ENCODE measurements around the gene UBE3D. TPM values are rescaled to one million over a fixed set of nuclear protein-coding genes. Genes with fewer than 3 reads are reported as not detected.

UBE3D gene
- total RNA-seq, 1 donor from 2014 or later, result 4.4 TPM

- Histone ChIP-seq H3K4me3 (no peak overlapping the region), H3K27me3 (no peaks in the 10 kb centered on the region), H3K4me1 (no peaks in the 10 kb centered on the region), H3K27ac (no peak overlapping the region), H3K36me3 (no peaks in the 10 kb centered on the region), H3K9me3 (no peaks in the 10 kb centered on the region)
- DNase-seq (no peak), ATAC-seq (no peak)
- intact Hi-C loops (cut with DNase I), result no loop called here
- no peak for TF ChIP-seq CTCF (IDR thresholded peaks at IDR 0.05)
Observed at GRCh38 chr6:82958551-82958950, 107.1 kb downstream of the UBE3D start.

GRCh38 chr6:82957868-82958245 lies 107.8 kb downstream of the UBE3D start:
- no peak for TF ChIP-seq CTCF (IDR thresholded peaks at IDR 0.05)
- intact Hi-C loops (cut with DNase I), result no loop called here
- Histone ChIP-seq H3K27ac (no peak overlapping the region), H3K27me3 (no peaks in the 10 kb centered on the region), H3K4me1 (no peaks in the 10 kb centered on the region), H3K4me3 (no peak overlapping the region), H3K9me3 (no peaks in the 10 kb centered on the region), H3K36me3 (no peaks in the 10 kb centered on the region)
- ATAC-seq (no peak), DNase-seq (no peak)

GRCh38 chr6:82957171-82957867 lies 108.3 kb downstream of the UBE3D start:
- ATAC-seq, result no peak
- H3K4me1 ChIP-seq, result no peaks in the 10 kb centered on the region
- TF ChIP-seq CTCF (IDR thresholded peaks at IDR 0.05), result no peak
- no peak overlapping the region for H3K27ac ChIP-seq
- intact Hi-C loops (cut with DNase I), result no loop called here
- no peak overlapping the region for H3K4me3 ChIP-seq
- no peaks in the 10 kb centered on the region for H3K9me3 ChIP-seq
- no peak for DNase-seq
- no peaks in the 10 kb centered on the region for H3K27me3 ChIP-seq
- no peaks in the 10 kb centered on the region for H3K36me3 ChIP-seq

- TF ChIP-seq CTCF (IDR thresholded peaks at IDR 0.05), result no peak
- H3K4me1 ChIP-seq, result no peaks in the 10 kb centered on the region
- DNase-seq, result no peak
- H3K36me3 ChIP-seq, result no peaks in the 10 kb centered on the region
- H3K4me3 ChIP-seq, result no peak overlapping the region
- ATAC-seq, result no peak
- no peak overlapping the region for H3K27ac ChIP-seq
- no peaks in the 10 kb centered on the region for H3K9me3 ChIP-seq
- no peaks in the 10 kb centered on the region for H3K27me3 ChIP-seq
- intact Hi-C loops (cut with DNase I), result no loop called here
Observed at GRCh38 chr6:82955841-82956240, 109.8 kb downstream of the UBE3D start.

GRCh38 chr6:82954937-82955577 lies 110.6 kb downstream of the UBE3D start:
- Histone ChIP-seq H3K27me3 (no peaks in the 10 kb centered on the region), H3K4me3 (no peak overlapping the region), H3K4me1 (no peaks in the 10 kb centered on the region), H3K36me3 (no peaks in the 10 kb centered on the region), H3K27ac (no peak overlapping the region), H3K9me3 (no peaks in the 10 kb centered on the region)
- intact Hi-C loops (cut with DNase I), result no loop called here
- TF ChIP-seq CTCF (IDR thresholded peaks at IDR 0.05), result no peak
- ATAC-seq, result no peak
- DNase-seq, result no peak
